Measurements from ENCODE around the gene SLC13A1. TPM values are rescaled to one million over a fixed set of nuclear protein-coding genes. Genes with fewer than 3 reads are reported as not detected.
"Not testable (repeated sequence)": the region's sequence is repeated elsewhere in the genome, so short reads cannot be mapped to it uniquely, and the experiment has no call there.

The SLC13A1 gene, protein sequence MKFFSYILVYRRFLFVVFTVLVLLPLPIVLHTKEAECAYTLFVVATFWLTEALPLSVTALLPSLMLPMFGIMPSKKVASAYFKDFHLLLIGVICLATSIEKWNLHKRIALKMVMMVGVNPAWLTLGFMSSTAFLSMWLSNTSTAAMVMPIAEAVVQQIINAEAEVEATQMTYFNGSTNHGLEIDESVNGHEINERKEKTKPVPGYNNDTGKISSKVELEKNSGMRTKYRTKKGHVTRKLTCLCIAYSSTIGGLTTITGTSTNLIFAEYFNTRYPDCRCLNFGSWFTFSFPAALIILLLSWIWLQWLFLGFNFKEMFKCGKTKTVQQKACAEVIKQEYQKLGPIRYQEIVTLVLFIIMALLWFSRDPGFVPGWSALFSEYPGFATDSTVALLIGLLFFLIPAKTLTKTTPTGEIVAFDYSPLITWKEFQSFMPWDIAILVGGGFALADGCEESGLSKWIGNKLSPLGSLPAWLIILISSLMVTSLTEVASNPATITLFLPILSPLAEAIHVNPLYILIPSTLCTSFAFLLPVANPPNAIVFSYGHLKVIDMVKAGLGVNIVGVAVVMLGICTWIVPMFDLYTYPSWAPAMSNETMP
- total RNA-seq = not detected

DNA sequence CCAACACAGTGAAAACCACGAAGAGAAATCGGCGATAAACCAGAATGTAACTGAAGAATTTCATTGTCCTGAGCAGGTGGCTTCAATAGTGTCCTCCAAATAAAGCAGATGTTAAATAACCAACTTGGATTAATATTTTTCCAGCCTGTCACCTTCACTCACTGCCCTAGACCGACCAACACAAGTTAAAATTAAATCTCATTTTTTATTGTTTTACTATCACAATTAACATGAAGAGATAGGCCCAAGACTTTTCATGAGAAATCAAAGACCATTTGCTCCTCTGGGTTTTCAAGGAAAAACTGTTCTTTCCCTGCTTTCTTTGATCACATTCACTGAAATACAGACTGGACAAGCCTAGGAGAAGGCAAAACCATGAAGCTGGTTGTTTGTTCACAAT, at the start of gene SLC13A1:
Gene SLC13A1, minus strand, starts transcription at position 87 of the 400 bp plus-strand sequence. Its CDS starts 23 bp downstream, at position 64.
- ATAC-seq = no peak

- no peak for ATAC-seq
Observed at GRCh38 chr7:123244768-123245167, 45.0 kb upstream of the SLC13A1 start.

GRCh38 chr7:123242467-123243092, 42.8 kb upstream of the SLC13A1 start:
- no peak for ATAC-seq

DNA sequence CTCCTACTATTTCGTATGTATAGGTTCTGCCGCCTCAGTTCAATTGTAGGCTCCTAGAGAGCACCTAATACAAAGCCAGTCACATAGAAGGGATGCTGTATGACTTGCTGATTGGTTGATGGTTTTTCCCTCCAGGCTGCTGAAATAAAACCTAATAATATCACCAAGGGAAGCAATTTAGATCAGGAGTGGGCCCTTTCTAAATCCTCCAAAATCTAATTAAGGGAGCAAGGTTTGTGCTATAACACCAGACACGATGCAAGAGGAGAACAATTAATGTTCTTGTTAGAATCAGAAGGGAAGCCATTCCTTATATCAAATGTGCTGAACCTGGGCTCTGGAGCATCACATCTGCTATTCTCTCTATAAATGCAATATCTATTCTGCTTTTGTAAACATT, 42.0 kb upstream of the SLC13A1 start:
- ATAC-seq = no peak

GRCh38 chr7:123231021-123232000, 31.5 kb upstream of the SLC13A1 start:
- no peak for ATAC-seq

DNA sequence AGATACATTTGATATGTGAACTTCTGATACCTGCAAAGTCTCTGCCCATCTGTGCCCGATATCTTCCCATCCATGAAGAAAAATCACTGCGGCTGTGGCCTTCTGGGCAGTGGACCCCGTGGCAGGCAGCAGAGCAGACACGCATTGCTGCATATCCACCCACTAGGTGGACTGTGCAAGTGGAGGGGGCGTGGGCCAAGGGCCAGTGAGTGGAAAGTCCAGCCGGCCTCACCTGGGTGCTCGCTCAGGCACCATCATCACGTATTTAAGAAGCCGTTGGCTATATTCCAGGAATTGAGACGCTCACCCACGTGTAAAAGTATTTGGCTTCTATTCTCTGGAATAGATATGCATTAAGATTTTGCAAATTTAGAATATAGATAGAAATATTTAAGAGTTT, 30.8 kb upstream of the SLC13A1 start:
- no peak for ATAC-seq

DNA sequence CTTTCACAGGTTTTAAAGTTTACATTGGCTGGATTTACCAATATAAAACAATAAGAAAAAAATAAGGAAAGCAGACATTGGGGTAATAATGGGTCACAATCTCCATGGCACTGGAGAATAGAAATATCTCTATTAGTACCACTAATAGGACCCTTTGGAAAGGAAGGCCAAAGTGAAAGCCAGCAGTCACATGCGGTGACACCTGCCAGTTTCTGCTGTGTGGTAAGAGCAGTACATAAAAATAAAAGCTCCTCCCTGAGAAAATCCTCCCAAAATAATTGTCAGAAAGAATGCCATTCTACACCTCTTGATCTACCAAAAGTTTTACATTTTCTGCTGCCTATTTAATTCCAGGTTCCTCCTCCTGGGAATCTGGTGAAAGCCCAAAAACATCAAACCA, 30.4 kb upstream of the SLC13A1 start:
- no peak for ATAC-seq

DNA sequence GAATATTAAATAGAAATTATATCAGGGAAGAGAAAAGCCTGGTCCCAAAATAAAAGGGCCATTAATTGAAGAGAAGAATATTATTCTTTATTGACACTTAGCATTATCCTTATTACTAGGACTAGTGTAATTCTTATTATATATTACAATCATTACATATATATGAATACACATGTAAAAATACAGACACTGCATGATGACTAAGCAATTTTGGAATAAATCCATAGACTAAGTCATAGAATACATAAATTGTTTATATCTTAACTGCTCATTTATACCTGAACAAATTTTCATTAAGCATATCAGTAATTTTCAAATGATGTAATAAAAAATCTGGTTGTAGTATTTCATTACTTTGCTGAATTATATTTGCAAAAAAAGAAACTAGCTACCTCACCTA, 29.7 kb upstream of the SLC13A1 start:
- no peak for ATAC-seq

GRCh38 chr7:123227666-123228065, 27.9 kb upstream of the SLC13A1 start:
- ATAC-seq = not testable (repeated sequence)

- no peak for ATAC-seq
Observed at GRCh38 chr7:123220396-123220795, 20.6 kb upstream of the SLC13A1 start.

- ATAC-seq = no peak
Observed at GRCh38 chr7:123218866-123219265, 19.1 kb upstream of the SLC13A1 start.

DNA sequence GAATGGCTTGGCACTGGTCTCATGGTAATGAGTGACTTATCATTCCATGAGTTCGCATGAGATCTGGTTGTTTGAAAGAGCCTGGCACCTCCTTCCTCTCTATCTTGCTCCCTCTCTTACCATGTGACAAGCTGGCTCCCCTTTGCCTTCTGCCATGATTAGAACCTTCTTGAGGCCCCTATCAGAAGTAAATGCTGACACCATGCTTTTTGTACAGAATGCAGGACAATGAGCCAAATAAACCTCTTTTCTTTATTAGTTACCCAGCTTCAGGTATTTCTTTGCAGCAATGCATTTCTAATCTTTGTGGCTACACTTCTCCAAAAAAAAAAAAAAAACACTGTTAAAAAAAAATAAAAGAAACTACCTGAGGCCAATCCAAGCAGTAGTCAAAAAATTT, 17.1 kb upstream of the SLC13A1 start:
- ATAC-seq = no peak

- ATAC-seq = no peak
Observed at GRCh38 chr7:123215350-123215749, 15.6 kb upstream of the SLC13A1 start.

DNA sequence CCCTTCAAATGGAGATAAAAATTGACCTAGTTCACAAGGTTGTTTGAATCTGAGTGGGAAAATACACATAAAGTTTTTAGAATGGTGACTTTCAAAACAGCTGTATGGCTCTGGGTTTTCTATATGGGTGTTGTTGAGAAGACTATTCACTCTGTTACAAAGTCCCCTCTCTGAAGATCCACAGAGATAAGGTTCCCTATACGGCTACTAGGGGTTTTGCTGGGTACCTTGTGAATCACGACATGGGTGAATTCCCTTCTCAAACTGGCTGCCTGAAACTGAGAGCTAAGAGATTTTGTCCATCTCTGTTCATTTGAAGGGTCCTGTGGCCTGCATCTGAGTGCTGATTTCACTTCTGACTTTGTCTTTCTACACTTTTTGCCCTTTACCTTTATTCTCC, 11.8 kb upstream of the SLC13A1 start:
- ATAC-seq = no peak

- ATAC-seq = no peak
Observed at GRCh38 chr7:123210986-123211385, 11.2 kb upstream of the SLC13A1 start.

DNA sequence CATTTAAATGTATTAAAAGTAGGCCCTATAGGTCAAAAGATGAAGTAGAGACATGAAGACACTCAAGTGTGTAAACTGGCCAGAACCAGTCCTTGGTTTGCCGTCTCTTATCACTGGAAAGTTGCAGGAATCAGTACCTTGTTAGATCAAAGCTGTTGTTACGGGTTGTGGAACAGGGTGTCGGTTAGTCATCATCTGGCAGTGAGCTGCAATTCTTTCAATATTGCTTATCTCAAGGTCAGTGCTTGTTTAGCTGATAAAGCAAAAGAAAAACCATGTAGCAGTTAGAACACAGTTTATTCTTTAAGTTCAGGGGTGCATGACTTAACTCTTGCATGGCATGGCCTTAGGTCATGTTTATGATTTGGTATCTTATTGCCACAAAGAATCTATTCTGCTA, 10.0 kb upstream of the SLC13A1 start:
- ATAC-seq = no peak

DNA sequence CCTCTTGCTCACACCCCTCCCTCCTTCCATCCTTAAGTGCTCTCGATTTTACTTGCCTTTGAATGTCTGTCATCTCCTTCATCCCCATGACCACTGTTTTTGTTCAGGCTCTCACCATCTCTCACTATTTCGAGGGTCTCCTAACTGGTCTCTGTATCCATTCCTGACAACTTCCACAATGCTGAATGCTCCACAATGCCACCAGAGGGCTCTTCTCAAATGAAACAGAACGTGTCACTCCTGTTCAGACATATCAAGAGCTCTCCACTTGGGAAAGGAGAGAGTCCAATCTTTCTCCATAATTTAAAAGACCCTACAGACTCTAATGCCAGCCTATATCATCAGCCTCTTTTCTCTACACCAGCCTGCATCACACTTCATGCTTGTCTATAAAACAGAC, 9.0 kb upstream of the SLC13A1 start:
- no peak for ATAC-seq

DNA sequence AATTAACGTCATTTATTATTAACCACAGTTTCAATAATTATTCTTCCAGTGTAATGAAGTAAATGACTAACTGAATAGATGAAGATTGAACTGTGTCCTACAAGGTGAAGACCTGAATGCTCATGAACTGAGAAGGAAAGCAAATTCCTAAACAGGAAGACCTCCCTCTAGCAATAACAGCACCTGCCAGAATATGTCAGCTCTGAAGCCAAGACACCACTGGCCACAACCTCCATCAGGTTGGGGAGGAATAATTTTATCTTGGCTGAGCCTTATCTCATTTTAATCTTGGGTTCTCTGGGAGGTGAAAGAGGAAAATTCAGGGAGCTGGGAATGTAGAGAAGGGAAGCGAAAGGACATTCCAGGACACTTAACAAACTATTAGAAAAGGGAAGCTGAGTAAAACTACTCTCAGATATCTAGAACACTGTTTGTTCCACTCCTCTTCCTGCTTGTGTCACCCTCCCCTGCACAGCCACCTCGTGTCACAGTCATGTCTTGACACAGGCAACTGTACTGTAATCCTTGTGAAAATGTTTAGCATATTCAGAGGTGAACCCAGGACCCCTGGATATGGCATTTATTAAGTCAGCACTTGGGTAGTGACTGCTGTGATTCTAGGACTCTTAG, 4.6 kb upstream of the SLC13A1 start:
- no peak for ATAC-seq

GRCh38 chr7:123201901-123202300, 2.1 kb upstream of the SLC13A1 start:
- ATAC-seq = no peak

GRCh38 chr7:123198668-123199652, 809 bp downstream of the SLC13A1 start:
- ATAC-seq = no peak

DNA sequence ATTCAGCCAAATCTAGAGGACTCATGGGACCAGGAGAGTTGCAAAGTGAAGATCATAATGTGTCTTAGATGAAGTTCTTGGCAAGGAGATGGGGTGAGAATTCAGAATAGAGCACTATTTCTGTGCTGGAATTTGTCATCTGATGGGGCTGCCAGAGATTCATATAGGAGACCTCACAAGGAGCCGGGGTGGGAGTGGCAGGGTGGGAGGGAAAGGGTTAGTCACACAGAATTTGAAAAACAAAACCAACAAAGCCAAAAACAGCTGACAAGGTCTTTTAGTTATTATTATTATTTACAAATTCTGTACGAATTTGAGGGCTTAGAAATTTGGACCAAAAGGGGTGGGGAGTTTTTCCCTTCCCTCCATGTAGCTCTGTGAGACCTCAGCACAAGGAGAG, 1.7 kb downstream of the SLC13A1 start:
- ATAC-seq = no peak

Measured in esophagus mucosa (tissue), 1 donor.